Erythroblast (primary cell): ENCODE measurements around the gene TARP.

Experiments
- GATA1 ChIP-seq: IDR thresholded peaks from 2 replicates; pipeline ENCODE4 v1.6.1; 2011; ENCODE audit warnings: low read depth, mild to moderate bottlenecking, control low read depth, low read length, moderate library complexity
- POLR2A ChIP-seq: IDR thresholded peaks from 2 replicates; pipeline ENCODE4 v1.6.1; 2011; ENCODE audit warnings: mild to moderate bottlenecking, low read length

DNA sequence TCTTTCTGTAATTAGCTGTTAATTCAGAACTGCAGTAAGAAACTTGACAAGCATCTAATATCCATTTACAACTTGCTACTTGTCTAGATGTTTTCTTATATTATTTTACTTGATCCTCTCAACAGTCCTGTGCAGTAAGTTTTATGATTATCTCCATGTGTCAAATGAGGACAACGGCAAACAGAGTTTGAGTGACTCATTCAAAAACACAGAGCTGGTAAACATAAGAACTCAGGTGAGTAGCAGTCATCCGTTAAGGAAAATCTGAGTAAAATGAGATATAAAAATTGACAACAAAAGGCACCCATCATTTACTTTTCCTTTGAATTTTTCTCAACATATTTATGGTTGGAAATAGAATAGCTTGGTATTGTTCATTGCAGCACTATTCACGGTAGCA, 19.0 kb upstream of the TARP start:
- TF ChIP-seq POLR2A = no peak
- no peak for TF ChIP-seq GATA1
